Right ventricle myocardium superior (tissue), 1 donor: ENCODE results near the gene LPAR1. TPM values are rescaled to one million over a fixed set of nuclear protein-coding genes. Genes with fewer than 3 reads are reported as not detected.
"Not testable (repeated sequence)": the region's sequence is repeated elsewhere in the genome, so short reads cannot be mapped to it uniquely, and the experiment has no call there.

Experiments used
- ATAC-seq: fragments of 200-7000 bp; cut with Tn5 transposase; one replicate; pipeline ENCODE4 v1.9.1; 2020; ENCODE audit warnings: mild to moderate bottlenecking; ENCODE audit not compliant: poor library complexity
- DNase-seq: peaks from one replicate; pipeline ENCODE4 v3.0.0-alpha.2; 2020
- intact Hi-C: fragments of 100-400 bp; cut with DNase I; formaldehyde crosslinking; loops from one replicate; pipeline ENCODE4 v1.11.2; 2022
- total RNA-seq: library from RNA; stranded (reverse); fragmentation: NEBNext Ultra II Directional; extraction: Animal tissue kit (Norgen Biotek cat#: 25700); gene quantifications from one replicate; pipeline ENCODE4 v1.2.1, GENCODE V29; 2021
- donor health status: DM: no; HTN: yes; CAD: no; lungs with severe emphysema.

The LPAR1 gene
- total RNA-seq, 1 donor from 2014 or later: 12.7 TPM

DNA sequence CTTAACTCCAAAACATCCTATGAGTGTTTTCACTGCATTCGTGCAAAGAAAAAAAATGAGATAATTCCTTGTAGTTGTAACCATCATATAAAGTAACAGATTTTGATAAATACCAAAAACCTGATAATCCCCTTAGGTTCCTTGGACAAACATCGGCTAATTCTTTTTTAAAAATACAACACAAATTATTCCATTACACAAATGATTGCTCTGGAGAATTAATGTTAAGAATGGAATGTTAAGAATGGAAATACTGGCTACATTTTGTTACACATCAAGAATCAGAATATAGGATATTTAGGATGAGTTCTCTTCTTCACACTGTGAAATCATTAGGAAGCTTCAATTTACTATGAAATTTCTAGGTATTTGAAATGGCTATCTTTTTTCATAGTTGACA, 139.4 kb downstream of the LPAR1 start:
- no peak for ATAC-seq
- intact Hi-C loops: no loop called here

DNA sequence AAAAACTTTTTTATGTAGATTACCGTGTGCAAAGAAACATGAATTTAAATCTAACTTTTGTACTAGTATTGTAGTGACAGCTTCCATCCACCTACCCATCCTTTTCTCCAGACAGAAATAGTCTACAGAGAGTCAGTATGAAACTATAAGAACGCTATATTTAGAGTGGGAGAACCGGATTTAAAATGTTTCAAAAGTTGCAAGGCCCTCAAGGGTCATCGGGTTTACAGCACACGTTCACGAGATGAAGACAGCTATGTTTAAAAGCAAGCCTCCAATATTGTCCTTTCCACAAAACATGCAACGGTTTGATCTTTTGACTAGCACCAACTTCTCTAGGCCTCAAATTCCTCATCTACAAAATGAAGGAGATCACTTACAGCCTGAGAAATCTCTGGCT, 139.9 kb downstream of the LPAR1 start:
- DNase-seq (no peak), ATAC-seq (no peak)
- intact Hi-C loops: no loop called here

More for the DNA sequence above, 139.4 kb downstream of the LPAR1 start:
- DNase-seq: no peak

DNA sequence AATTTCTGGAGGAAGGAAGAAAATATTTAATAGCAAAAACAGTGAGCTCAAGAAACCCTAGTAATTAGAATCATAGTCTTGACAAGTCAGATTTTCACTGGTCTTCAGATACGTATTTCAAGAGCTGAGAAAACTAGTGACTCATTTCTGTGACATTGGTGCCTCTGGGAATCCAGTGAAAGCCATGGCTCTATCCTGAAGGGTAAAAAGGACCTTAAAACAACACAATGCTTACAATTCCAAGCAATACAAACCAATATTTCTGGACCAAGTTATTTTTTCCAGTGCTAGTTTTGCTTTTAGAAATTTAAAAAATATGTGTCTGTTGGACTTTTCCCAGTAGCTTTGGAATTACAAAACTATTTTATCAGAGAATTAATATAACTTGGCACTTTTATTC, 140.3 kb downstream of the LPAR1 start:
- no peak for DNase-seq
- intact Hi-C loops: no loop called here
- ATAC-seq: peak; percentile 15

DNA sequence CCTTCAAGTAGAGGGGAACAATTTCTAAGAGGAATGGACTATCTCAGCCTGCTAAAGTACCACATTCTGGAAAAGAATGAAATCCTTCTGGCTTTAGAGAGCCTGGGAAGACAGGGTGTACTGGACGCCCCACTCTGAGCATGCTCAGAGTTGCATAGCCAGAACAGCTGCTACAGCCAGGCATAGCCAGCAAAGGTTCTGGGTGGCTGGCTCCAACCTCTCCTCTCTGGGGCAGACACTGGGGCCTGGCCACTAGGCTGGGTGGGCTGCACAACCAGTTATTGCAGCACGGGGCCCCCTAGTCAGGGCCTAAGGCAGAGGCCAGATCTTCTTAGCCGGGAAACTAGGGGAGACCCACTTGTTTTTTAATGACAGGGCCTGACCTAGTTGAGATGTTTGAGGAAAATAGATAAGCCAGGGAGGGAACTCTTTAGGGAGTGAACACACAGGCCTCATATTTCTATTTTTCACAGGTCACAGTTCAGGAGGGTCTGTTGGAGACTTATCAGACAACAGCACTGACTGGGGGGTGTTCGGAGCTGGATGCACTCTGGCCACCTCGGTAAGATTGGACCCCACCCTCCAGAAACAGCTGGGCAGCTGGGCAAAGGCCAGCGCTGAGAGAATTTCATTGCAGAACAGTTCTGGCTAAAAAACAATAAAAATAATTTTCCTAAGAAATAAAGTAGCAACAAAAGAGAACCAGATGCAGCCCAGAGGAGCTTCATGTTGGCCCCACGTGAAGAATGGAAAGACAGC, 142.9 kb downstream of the LPAR1 start:
- ATAC-seq (peak; percentile 92), DNase-seq (peak; percentile 84)
- intact Hi-C loops: no loop called here

DNA sequence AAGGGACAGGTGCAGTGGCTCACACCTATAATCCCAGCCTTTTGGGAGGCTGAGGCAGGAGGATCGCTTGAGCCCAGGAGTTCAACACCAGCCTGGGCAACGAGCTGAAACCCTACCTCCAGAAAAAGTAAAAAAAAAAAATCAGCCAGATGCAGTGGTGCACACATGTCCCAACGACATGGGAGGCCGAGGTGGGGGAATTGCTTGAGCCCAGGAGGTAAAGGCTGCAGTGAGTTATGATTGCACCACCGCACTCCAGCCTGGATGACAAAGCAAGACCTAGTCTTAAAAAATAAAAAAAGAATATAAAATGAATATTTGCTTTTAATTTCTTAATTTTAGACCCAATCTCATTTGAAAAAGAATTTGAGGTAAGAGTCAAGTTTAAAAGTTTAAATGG, 143.5 kb downstream of the LPAR1 start:
- ATAC-seq (no peak), DNase-seq (no peak)
- intact Hi-C loops: no loop called here

DNA sequence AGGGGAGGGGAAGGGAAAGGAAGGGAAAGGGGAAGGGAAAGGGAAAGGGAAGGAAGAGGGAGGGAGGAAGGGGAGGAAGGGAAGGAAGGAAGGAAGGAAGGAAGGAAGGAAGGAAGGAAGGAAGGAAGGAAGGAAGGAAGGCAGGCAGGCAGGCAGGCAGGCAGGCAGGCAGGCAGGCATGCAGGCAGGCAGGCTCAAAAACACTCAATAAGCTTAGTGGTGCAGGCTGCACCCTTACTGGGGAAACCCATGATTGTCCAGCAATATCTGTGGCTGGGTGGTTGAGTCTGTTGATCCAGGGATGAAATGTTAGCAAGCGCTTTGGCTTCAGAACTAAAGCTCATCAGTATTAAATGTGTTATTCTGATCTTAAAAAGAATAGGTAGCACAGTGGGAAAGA, 145.6 kb downstream of the LPAR1 start:
- DNase-seq (no peak), ATAC-seq (no peak)
- intact Hi-C loops: no loop called here

DNA sequence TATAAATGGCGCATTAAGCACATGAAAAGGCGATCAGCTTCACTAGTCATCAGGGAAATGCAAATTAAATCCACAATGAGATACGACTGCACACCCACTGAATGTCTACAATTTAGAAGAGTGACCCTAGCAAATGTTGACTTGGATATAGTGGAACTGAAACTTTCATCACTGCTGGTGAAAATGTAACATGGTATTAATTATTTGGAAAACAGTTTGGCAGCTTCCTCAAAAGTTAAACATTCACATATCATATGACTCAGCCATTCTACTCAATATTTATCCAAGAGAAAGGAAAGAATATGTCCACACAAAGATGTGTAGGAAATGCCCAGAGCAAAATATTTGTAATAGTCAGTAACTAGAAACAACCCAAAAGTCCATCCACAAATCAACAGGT, 146.5 kb downstream of the LPAR1 start:
- intact Hi-C loops: no loop called here
- DNase-seq: no peak
- ATAC-seq: no peak

DNA sequence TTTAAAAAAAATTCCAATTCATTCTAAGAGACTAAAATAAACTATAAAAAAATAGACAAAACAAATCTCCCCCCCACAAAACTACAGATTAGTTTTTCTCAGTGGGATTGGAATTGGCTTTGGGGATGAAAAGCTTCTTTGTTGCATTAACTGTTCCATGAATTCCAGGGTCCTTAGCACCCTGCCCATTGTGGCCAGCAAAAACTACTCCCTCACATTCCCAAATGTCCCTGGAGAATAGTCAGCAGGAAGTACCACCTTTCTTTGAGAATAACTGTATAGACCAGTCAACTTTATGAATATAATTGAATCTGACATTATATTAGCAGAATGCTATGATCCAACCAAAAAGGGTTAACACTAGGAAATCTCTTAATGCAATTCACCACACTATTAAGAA, 147.9 kb downstream of the LPAR1 start:
- DNase-seq (no peak), ATAC-seq (no peak)
- intact Hi-C loops: no loop called here

DNA sequence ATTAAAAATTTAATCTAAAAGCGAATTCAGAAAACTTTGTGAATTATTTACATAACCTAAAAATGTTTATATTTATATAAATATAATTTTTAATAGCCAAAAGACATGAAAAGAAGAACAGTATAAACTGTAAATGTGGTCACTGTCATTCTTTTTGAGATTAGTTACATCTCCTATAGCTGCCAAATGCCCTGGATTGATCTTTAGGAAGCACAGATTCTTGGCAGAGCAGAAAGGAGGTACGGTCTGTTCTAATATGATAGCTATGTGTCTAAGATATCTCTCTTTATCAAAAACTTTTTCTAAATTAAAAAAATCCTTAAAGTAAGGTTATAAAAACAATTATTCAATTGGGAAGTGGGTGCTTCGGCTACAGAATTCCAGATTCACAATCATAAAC, 151.0 kb downstream of the LPAR1 start:
- intact Hi-C loops: no loop called here
- peak; percentile 49 for ATAC-seq
- DNase-seq: no peak

DNA sequence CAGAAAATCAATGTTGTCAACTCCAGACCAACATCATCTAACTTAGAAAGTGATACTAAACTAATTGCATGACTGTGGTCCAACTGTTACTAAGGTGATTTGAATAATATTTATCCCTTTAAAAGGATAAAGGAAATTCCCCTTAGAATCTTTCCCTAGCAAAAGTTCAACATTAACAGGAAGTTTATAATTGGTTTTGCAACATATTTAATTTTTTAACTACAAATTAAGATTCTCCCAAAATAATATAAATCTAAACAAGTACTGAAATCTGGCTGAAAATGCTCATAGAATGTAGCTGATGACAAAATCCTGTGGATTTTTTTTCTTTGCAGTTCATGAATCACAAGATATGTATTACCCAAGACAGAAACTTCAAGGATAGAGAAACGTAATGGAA, 151.4 kb downstream of the LPAR1 start:
- DNase-seq: no peak
- intact Hi-C loops: no loop called here
- no peak for ATAC-seq

DNA sequence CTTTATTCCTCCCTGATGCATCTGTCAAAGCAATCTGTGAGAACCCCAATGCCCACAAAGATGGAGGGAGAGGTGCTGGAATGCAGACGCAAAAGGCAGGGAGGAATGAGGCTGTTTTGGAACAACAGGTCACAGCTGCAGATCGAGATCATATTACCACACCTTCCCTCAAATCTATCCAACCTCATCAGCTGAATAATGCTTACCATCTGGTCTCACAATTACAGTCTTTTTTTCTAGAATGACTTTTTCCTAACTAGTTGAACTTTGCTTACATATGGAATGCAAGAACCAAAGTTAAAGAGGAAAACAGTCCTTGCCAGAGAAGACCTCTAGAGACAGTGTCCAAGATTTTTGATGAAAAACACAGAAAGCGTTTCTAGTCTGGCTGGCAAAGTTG, 158.1 kb downstream of the LPAR1 start:
- ATAC-seq: peak; percentile 25
- intact Hi-C loops: no loop called here
- no peak for DNase-seq

DNA sequence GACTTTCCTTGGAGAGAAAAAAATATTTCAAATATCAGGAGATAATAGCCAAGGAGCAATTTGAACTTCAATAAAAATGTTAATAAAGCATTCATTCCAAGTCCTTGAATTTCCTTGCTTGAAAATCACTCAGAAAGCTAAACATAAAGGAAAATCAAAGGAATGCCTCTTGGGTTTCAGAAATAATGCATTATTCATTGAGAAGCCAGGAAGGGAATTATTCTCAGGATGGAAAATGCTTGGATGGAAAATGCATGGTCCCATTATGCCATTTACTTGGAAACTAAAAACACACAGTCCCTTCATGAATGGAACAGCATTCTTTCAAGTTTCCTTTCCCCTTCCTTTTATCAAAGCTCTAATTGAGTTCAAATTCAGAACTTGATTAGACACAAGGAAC, 160.9 kb downstream of the LPAR1 start:
- DNase-seq (no peak), ATAC-seq (no peak)
- intact Hi-C loops: no loop called here

DNA sequence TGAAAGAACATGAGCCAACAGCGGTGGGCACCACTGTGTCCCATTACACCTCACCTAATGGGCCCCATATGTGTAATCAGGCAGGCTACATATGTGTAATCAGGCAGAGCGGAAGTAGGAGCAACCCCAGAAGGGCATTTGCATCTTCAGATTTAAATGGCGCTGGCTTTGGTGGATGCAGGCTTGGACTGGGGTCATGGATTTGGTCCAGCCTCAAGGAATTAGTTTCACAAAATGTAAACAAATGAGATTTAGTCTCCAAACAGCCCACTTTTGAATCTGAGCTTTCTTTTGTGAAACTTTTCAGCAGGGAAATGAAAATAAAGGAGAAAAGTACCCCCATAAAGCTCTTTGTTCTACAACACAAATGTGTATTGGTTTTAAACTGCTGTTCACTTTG, 161.3 kb downstream of the LPAR1 start:
- intact Hi-C loops: no loop called here
- no peak for ATAC-seq

DNA sequence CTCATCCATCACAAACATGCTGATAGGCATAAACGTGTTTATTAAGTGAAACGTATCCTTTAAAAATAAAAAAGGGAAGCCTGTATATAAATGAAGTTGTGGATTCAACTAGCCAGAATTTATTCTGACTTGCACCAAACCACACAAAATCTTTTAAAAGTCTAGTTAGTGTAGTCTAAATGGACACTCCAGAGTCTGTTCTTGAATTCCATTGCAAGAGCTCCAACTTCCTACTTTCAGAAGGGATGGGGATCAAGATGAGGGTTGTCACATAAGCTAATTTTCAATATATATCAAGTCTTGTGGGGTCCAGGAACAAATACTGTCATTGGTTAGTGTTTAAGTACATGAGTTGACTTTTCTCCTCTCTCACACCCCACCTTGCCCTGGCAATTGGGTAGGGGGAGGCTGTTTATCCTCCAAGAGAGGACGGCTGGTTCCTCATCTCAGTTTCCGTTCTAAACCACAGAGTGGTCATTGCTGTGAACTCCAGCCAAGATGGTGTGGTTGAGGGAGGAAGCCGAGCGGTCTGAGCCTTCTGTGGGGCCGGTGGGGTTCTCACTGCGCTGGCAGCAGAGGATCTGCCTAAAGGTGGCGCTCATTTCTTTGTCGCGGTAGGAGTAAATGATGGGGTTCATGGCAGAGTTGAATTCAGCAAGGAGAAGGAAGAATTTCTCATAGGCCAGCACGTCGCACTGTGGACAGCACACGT, 163.2 kb downstream of the LPAR1 start:
- peak; percentile 51 for DNase-seq
- intact Hi-C loops: no loop called here
- ATAC-seq: peak; percentile 71

More for the DNA sequence above, 161.3 kb downstream of the LPAR1 start:
- DNase-seq: no peak

DNA sequence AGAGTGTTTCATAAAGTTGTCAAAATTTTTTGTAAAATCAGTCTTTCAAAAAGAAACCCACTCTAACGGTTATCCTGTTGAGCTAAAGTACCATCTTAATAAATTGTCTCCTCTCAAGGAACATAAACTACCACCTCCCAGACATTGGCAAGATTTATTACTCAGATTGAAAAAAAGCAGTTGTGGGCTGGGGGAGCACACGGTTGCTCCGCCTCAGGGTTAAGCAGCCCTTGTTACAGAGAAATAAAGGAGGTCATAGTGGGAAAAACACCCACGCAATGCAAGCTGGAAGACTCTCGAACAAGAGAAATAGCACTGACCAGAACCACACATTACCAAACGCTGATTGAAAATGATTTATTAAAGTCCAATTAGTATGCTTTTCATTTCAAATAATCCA, 165.3 kb downstream of the LPAR1 start:
- DNase-seq (no peak), ATAC-seq (no peak)
- intact Hi-C loops: no loop called here

DNA sequence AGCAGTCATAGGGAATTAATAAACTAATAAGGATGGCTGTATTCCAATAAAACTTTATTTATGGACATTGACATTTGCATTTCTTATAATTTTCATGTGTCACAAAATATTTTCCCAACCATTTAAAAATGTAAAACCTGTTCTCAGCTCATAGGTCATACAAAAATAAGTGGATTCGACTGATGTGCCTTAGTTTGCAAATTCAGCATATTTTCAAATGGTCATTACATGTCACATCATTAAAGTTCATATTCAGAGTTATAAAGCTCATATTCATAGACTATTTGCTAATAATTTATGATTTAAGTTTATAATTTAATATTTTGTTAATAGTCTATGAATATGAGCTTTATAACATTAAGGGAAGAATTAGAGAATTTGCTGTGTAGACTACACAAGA, 166.5 kb downstream of the LPAR1 start:
- DNase-seq (no peak), ATAC-seq (no peak)
- intact Hi-C loops: no loop called here

DNA sequence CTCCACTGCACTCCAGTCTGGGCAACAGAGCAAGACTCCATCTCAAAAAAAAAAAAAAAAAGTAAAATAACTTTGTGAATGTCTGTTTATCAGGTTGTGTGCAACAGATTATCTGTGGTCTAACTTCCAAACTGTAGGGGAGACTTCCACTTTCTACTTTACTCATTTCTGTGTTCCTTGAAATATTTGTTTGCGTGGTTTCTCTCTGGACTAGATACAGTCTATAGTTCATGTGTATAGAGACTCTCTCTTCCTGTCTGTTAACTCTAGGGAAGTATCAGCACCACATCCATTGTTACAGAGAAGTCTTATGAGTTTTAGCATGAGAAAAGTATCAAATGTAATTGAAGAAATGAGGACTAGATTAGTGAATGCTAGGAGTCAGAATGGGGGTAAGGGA, 168.3 kb downstream of the LPAR1 start:
- ATAC-seq (no peak), DNase-seq (no peak)
- intact Hi-C loops: no loop called here

DNA sequence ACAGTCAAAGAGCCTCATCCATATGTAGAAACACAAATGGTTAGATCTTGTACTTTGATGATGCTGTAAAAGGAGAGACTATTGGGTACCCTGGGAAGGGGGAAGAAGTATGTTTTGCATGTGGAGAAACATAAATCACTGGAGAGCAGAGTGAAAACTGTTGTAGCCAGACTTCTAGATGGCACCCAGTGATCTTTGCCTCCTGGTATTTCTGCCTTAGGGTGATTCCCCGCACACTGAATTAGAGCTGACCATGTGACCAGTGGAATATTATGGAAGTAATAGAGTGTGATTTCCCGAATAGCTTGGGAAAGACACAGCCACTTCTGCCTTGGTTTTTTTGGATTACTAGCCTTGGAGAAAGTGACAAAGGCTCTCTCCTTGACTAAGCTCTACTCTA, 174.3 kb downstream of the LPAR1 start:
- DNase-seq: no peak
- intact Hi-C loops: no loop called here
- ATAC-seq: no peak

DNA sequence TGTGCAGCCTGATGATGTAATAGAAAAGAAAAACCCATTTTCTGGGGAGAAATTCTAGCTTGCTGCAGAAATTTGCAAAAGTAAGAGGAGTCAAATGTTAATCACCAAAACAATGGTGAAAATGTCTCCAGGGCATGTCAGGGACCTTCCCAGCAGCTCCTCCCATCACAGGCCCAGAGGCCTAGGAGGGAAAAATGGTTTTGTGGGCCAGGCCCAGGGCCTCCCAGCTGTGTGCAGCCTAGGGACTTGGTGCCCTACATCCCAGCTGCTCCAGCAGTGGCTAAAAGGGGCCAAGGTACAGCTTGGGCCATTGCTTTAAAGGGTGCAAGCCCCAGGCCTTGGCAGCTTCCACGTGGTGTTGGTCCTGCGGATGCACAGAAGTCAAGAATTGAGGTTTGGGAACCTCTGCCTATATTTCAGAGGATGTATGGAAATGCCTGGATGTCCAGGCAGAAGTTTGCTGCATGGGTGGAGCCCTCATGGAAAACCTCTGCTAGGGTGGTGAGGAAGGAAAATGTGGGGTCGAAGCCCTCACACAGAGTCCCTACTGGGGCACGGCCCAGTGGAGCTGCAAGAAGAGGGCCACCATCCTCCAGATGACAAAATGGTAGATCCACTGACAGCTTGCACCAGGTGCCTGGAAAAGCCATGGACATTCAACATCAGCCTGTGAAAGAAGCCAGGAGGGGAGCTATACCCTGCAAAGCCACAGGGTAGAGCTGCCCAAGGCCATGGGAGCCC, 176.7 kb downstream of the LPAR1 start:
- intact Hi-C loops, DNase-seq, ATAC-seq: not testable (repeated sequence)

DNA sequence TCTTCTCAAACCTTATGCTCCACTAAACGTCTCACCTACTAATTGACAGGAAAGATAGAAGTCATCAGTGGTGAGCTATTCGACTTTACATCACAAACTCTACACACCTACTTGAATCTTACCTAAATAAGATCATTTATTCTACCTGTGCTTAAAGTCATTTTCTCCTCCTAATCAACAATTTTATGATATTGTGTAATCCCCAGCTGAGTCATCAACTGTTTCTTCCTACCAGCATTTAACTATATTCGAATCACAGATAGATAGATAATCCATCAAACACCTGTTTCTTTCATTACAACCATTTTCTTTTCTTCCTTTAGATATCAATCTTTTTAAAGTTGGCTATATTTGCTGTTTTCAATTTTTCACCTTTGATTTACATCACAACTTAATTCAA, 181.5 kb downstream of the LPAR1 start:
- no peak for ATAC-seq
- DNase-seq: no peak
- intact Hi-C loops: no loop called here
